ENCODE results near the gene MYBPH.

- no peak for TF ChIP-seq CTCF (IDR thresholded peaks at IDR 0.05)
- no peak for TF ChIP-seq POLR2A (IDR thresholded peaks at IDR 0.05)
- TF ChIP-seq EP300 (IDR thresholded peaks at IDR 0.05), result no peak
These were observed 46.7 kb downstream of the MYBPH start for GRCh38 chr1:203128716-203129500.
